HG02870 (cell line): Measurements from ENCODE around the gene NEB.
A peak's percentile ranks its signal among the peaks of the same experiment; 100 is the strongest.
"Not testable (repeated sequence)": the region's sequence is repeated elsewhere in the genome, so short reads cannot be mapped to it uniquely, and the experiment has no call there.

Experiments used
- ATAC-seq: cut with Tn5 transposase; IDR thresholded peaks from one replicate; pipeline ENCODE4 v1.9.1; 2021; ENCODE audit warnings: mild to moderate bottlenecking, moderate library complexity; ENCODE audit not compliant: unreplicated experiment

Gene NEB

DNA sequence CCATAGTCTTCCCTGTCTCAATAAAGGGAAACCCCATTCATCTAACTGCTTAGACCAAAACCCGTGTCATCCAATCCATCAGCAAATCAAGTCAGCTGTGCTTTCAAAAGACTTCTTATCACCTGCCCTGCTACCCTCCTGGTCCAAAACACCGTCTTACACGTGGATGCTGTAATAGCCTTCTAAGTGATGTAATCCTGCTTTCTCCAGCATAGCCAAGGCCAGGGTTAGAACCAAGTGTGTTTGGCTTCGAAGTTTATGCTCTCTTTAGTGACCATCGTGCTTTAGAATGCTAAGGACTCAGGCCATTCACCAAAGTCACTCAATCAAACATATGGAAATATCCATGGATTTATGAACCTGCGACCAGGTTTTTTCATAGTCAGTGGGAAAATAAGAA lies 25.5 kb downstream of the NEB start:
- ATAC-seq: no peak

DNA sequence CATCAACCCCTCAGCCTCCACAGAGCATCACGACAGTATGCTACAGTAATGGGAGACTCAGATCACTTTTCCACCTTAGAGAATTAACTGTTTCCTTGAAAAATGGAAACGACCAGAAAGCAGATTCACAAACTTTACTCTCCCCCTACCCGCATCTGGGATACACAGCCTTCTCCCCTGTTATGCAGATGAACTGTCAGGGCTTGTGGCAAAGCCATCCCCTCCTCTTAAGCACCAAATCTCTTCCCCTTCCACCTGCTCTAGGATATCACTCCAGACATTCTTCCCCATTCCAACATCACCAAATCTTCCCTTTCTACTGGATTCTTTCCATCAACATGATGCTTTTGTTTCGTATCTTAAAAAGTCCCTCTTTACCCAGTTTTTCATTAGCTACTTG lies 26.4 kb downstream of the NEB start:
- no peak for ATAC-seq

DNA sequence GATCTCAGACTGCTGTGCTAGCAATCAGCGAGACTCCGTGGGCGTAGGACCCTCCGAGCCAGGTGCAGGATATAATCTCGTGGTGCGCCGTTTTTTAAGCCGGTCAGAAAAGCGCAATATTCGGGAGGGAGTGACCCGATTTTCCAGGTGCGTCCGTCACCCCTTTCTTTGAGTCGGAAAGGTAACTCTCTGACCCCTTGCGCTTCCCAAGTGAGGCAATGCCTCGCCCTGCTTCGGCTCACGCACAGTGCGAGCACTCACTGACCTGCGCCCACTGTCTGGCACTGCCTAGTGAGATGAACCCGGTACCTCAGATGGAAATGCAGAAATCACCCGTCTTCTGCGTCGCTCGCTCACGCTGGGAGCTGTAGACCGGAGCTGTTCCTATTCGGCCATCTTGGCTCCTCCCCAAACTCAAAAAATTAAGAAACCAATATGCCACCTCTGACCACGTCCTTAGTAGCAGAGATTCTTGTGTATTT lies 29.8 kb downstream of the NEB start:
- ATAC-seq: not testable (repeated sequence)

DNA sequence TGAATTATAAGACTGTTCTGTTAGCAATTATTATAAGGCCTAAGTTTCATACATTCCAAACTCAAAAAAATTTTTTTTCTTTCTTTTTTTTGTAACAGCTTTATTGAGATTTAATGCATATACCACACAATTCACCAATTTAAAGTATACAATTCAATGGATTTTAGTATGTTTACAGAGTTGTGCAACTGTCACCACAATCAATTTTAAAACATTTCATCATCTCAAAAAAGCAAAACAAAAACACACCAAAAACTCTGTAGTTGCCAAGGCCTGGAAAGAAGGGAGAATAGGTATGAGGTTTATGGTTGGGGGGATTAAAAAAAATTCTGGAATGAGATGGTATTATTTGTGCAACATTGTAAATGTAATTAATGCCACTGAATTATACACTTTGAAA lies 36.1 kb downstream of the NEB start:
- not testable (repeated sequence) for ATAC-seq

DNA sequence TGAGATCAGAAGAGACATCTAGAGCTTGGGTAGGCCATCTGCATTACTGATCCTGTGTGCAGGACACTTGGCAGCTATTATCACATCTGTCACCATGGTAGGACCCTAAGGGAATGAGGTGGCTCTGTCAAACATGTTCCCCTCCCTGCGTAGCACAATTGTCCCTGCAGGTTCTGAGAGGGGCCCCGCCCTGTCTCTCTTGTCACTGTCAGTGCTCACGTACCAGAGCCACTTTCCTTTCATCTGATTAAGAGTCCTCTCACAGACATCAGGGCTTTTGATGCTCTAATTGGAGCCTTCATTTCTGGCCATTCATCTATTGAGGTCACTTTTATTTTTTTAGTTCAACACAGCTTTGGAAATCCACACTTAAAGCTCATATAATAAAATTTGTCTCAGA lies 38.5 kb downstream of the NEB start:
- no peak for ATAC-seq

DNA sequence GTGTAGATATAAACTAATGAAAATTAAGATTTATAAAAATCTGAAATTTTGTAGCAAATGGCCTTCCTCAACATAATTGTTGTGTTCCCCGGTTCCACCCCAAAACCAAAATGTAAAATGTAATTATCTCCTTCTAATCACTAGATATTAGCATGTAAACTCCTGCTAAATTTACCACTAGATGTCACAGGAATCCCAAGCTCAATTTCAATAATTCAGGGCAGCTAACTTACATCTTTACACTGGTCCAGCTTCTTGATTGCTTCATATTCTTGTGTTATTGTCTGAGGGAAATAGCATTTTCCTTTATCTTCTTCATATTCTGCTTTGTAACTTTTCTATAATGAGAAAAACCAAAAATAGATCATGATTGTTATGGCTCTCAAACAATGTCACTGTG lies 42.6 kb downstream of the NEB start:
- no peak for ATAC-seq

DNA sequence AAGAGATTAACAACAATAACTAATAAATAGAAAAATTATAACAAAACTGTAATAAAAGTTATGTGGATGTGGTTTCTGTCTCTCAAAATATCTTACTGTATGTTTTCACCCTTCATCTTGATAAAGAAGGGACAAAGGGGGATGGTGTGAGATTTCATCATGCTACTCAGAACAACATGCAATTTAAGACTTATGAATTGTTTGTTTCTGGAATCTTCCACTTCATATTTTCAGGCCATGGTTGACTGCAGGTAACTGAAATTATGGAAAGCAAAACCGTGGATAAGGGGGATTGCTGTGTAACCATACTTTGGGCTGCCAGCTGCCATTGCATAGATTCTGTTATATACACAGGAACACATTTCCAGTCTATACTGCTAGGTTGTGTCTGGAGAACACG lies 45.6 kb downstream of the NEB start:
- ATAC-seq: no peak

DNA sequence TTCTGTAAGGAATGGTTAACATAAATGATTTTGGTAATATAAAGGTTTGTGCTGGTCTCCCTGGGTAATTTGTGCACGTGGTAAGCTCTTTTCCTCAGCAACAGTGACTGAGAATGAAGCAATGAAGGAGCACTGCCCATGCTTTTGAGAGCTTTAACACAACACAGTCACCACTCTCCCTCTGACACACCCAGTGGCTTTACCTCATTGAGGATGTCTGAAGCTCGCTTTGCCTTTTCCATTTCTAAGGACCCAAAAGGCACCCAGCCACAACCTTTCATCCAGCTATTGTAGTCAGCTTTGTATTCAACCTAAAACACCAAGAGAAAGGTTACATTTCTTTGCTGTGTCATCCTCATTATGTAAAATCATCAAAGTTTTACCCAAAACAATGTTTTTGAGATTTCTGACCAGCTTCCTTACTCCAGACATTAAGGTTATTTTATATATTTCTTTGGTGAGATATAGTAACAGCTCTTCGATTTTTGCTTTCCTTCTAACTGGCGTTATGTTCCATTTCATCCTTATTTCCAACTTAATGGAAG lies 51.7 kb downstream of the NEB start:
- no peak for ATAC-seq

DNA sequence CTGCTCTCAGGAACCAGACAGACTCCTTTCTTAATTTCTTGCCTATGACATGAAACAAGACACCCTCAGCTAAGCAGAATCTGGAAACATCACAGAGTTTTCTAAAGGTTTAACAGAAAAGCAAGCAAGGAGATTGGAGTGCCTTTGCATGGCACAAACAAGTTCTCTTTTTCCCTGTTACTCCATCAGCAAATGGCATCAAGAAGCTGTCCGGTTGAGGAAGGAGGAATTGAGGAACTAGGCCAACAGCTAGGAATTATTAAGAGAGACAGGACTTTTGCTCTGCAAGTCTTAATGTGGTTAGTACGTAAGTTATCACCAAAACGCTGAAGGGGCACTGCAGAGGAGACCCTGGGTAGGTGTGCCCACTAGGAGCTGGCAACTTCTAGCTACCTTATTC lies 53.2 kb downstream of the NEB start:
- ATAC-seq: no peak

DNA sequence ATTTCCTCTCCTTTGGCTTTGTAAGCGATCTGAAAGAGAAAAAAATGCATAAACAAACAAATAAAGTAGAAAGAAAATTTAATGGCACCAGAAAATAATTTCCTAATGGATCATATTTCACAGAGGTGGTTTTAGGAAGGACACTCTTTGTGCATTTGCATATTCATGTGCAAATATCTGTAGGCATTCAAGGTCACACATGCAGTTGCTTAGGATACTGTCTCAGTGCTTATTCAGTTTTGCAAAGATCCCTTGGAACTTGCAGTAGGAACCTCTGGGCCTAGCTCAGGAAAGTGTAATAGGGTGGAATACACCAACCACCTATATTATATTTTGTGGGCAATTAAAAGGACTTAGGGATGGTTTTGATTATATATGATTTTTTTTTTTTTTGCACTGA lies 54.3 kb downstream of the NEB start:
- no peak for ATAC-seq

DNA sequence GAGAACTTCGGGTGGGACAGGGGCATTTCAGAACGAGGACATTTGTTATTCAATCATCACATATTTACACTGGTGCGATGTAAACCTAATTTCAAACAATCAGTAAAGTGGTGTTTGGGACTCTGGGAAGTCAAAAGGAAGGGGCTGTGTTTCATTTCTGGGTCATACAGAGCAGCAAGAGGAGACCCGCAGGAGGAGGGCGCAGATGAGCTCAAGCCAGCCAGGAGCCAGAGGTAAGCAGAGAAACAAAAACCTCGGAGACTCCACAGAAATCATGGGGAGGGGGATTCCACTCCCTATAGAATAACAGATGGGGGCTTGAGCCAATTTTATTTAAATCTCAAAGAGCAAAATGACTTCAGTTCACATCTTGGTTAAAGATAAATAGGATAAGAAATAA lies 55.4 kb downstream of the NEB start:
- ATAC-seq: no peak

DNA sequence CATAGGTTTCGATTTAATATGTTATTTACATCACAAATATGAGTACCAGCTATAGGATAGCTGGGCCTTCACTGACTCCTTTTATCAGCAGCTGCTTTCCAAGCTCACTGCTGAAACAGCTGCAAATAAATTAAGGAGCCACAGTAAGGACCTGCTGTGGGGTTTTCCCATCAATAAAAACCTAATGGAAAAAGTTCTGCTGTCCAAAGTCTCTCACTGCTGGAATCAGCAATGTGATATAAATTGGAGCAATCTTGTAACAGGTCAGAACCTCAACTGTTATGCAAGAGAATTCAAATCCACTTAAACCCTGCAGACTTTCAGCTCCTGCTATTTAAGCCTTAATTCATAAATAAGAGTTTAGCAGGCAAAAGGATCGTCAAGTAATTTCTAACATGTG lies 61.3 kb downstream of the NEB start:
- no peak for ATAC-seq

DNA sequence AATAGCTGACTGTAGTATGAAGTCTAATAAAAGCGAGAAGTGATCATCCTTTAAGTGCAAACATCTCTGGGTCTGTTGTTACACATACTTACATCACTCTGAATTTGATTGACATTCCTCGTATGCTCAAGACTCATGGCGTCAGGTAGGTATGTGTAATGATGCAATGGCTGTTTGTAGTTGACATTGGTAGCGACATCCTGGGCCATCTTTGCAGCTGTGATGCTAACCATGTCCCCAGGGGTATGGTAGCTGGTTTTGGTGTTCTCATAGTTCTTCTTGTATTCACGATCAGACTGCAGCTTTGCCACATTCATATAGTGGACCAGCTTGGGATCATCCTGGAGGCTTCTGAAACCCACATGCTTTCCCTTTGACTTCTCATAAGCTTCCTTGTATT lies 62.0 kb downstream of the NEB start:
- ATAC-seq: no peak

DNA sequence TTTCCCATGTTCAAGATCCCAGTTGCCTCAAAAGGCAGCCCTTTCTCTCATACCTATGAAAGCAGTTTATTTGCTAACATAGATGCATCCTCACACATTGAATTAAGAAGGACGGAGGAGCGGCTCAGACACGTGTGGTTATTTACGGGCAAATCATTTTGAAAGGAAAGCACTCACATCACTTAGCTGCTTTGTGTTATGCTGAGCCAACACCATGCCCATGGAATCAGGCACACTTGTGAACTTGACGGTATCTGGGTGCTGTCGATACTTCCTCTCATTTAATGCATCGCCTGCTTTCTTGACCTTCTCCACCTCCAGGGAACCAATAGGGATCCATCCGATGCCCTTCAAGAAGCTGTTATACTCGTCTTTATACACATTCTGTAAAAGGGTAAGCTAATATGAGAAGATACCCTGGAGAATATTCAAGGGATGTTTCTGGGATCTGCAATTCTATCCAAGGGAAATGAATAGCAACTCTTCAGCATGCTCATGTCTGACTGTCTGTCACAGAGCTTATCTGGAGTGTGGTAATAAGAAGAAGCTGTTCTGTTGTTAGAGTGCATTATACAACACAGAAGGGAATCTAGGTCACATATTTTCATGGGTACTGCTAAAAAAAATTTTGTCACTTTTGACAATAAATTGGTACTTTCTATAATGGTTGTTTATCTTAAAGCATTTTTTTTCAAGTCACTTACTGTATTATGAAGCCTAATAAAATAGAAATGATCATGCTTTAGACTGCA lies 63.3 kb downstream of the NEB start:
- no peak for ATAC-seq

DNA sequence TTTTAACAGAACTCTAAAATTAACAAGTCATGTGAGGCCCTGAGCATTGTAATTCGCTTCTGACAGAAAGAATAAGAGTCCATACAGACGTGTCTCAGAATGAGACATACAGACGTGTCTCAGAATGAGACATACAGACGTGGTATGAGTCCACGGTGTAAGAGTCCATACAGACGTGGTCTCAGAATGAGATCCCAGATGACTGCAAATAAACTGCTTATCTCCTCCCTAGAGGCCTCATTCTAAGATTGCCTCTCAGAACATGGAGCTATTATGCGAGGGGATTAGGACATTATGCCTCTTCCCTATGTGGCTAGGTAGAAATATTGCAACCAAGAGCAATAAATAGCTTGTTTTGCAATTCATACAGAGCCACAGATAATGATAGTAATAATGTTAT lies 63.9 kb downstream of the NEB start:
- ATAC-seq: peak; percentile 90

DNA sequence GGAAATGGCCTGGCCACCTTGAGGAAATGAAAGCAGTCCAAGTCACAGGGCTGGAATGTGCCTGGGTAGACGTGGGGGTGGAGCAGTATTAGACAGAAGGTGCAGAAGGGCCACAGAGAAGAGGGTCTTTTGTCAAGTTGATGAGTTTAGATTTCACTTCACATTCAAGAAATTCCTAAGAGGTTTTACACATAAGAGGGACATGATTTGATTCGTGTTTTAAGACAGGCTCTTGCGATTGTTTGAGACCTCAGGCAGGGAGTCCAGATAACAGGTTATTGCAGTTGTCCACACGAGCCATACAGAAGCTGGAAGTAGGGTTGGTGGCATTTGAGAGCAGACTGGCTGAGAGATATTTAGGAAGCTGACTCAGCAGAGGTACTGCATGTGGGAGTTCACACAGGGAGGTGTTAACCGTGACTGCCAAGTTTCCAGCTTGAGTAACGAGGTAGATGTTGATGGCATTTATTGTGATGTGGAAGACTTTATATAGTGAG lies 64.6 kb downstream of the NEB start:
- ATAC-seq: no peak

DNA sequence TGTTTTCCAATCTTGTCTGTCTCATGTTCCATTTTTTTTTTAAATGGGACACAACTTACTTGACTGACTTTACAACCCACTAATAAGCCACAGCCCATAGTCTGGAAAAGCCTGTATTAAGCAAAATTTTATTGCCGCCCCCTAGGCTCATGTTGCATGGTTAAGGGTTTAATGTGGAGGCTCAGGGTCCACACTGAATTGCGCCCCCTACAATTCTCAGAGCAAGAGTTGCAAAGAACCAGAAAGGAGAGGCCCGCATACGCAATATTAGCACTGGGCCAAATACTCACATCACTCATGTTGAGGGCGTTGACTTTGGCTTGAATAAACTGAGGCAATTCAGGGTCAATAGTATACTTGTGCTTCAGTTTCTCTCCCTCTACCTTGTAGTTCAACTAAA lies 65.5 kb downstream of the NEB start:
- no peak for ATAC-seq

DNA sequence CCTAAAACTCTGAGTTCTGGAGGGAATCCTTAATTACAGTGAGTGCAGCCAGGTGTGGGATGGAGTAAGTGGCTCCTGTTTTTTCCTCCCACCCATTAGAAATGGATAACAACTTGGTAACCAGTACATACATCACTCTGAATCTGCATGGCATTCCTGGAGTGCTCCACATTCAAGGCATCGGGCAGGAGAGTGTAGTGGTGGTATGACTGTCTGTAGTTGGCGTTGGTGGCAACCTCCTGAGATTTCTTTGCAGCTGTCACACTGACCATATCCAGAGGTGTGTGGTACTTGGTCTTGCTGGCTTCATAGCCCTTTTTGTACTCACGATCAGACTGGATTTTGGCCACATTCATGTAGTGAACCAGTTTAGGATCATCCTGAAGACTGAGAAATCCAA lies 68.3 kb downstream of the NEB start:
- ATAC-seq: no peak

DNA sequence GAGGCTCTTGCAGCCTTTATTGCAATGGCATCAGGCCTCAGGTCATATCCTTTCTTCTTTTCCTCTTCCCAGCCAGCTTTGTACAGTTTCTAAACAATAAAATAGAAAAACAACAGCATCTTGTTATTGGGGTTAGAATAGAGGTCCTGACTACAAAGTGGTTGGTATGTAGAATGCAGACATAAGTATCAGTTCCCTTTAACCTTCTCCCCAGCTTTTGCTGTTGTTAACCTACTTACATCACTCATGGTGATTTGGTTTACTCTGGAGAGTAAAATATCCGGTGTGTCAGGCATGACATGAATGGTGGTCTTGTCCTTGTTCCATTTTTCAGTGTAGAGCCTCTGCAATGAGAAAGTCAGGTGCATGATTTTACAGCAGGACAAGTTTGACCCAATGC lies 69.8 kb downstream of the NEB start:
- peak; percentile 73 for ATAC-seq

DNA sequence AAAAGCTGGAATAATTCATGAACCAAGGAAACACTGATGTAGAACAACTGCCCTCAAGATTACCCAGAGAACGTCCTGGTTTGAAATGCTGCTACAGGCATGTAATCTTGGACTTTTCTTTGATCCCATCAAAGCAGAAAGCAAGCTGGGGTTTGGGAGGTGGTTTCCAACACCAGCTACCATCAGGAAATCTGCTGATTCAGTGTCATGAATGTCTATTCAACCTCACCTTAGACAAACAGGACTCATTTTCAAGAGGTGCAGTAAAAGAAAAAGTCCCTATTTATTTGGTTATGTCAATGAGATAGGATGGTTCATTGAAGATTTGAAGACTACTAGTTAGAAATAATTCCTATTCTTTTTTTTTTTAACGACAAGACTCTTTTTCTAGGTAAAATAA lies 72.7 kb downstream of the NEB start:
- ATAC-seq: no peak

DNA sequence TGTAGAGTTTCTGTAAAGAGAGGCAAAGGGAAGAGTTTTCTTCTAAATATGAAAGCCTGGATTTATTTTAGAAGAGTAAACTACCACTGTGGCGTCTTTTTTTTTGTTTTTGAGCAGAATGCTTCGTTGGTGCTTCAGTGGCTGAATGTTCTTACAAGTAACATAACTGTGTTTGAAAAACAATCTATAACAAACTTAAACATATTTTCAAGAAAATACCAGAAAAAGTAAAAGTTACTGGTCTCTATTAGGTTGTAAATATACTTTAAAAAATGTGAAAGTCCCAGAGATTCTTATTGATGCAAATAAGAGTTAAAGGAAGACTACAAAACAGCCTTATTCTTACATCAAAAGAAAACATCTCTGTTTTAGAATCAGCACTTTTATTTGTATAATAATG lies 76.2 kb downstream of the NEB start:
- ATAC-seq: no peak

DNA sequence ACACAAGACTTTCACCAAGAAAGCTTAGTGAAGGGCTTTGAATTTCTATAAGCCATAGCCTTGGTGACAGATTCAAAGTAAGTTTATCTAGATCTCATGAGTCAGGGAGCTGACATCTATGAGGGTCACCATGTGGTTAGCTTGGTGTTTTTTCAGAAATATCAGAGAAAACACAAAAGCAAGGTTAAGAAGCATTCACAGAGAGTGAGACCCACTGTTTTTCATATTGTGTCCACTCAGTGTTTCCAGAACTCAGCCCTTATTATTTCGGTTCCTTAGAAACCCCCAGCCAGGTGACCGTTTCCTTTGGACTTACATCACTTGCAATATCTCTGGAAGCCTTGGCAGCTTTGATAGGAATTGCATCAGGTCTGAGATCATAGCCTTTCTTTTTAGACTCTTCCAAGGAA lies 76.6 kb downstream of the NEB start:
- ATAC-seq: no peak
